22Rv1 (cell line): ENCODE data around the gene CASP5.
"Not testable (repeated sequence)": the region's sequence is repeated elsewhere in the genome, so short reads cannot be mapped to it uniquely, and the experiment has no call there.

ENCODE experiments used
- H3K27ac ChIP-seq: fragments of 450-650 bp; 2 replicates; pipeline ENCODE4 v1.5.1; 2017
- CTCF ChIP-seq: fragments of 450-650 bp; IDR thresholded peaks from 2 replicates; pipeline ENCODE4 v1.5.1; 2017; ENCODE audit warnings: mild to moderate bottlenecking
- ZFX ChIP-seq: fragments of 450-650 bp; IDR thresholded peaks from 2 replicates; pipeline ENCODE4 v1.6.1; 2017; ENCODE audit warnings: antibody characterized with exemption, borderline replicate concordance

Gene CASP5

DNA sequence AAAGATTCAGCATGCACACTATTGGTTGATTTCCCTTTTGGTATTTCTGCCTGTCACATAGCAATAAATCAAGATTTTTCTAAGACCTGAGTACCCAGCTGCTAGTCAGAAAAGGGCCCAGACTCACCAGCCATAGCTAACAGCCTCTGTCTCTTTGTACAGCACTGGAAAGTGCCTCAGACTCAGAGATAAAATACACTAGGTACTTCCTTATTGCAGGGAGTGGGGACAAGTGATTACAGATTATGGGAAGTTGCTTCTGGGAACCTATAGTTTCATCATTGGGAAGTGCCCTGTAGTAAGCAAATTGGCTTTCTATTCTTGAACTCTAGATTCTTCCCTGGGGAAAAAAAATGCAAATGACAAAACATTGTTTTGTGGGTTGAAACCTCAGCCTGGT is at the start of gene CASP5:
Gene CASP5 (minus strand): TSS at position 166 of the 400 bp plus-strand sequence. CDS start 32 bp downstream, at position 134.
- H3K27ac ChIP-seq = no peak within 1 kb of the TSS

GRCh38 chr11:105072080-105072479 is 49.1 kb upstream of the CASP5 start:
- H3K27ac ChIP-seq = not testable (repeated sequence)

More for the DNA sequence above, at the start of gene CASP5:
- TF ChIP-seq ZFX (no peak), CTCF (no peak)

GRCh38 chr11:105071089-105071732 is 48.2 kb upstream of the CASP5 start:
- TF ChIP-seq ZFX (no peak), CTCF (no peak)
- H3K27ac ChIP-seq = no peak overlapping the region

GRCh38 chr11:105070306-105070705 is 47.3 kb upstream of the CASP5 start:
- H3K27ac ChIP-seq = no peak overlapping the region
- no peak for TF ChIP-seq CTCF
- no peak for TF ChIP-seq ZFX

GRCh38 chr11:105069749-105070148 is 46.8 kb upstream of the CASP5 start:
- not testable (repeated sequence) for H3K27ac ChIP-seq

DNA sequence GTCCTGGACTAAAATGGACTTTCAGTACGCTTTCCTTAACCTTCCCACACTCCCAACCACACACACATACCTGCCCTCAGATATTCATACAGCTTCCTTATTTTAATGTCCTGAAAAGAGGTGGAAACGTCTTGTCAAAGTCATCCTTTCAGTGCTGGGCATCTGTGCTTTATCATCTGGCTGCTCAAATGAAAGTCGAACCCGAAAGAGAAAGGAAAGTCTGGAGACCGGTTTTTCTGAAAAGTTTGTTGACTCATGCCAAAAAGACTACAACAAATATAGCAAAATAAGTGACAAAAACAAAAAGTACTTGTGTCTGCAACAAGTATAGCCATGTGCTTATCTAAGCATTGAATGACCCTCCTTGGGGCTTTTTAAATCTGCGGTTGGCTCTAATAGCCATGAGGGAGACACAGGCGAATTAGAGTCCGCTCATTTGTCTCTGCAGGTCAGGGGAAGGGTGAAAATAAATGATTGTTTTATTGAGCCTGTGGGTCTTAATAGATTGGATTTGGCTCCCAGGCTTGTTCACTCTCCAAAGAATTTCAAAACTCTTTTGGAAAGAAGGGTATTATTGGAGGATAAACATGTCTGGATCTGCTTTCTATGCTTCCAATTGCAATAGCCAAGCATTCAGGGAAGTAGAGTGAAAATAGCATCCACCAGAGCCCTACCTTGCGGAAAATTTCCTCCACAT is 40.4 kb upstream of the CASP5 start:
- not testable (repeated sequence) for H3K27ac ChIP-seq

DNA sequence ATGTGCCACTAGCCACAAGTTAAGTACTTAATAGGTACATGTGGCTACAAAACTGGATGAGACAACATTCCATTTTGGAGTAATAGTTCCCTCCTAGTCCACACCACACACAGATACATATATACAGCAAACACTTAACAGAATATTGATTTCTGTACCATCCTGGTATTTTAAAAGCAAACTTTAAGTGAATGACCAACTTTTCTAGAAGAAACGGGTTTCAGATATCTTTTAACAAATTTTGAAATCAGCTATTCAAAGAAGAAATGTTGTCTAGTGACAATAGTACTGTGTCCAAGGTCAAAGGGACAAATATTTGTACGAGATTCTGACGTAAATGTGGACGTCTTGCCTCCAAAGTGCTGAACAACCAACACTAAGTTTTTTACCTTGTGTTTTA is 34.5 kb upstream of the CASP5 start:
- no peak overlapping the region for H3K27ac ChIP-seq
- TF ChIP-seq ZFX = no peak
- no peak for TF ChIP-seq CTCF

GRCh38 chr11:105056446-105056845 is 33.5 kb upstream of the CASP5 start:
- TF ChIP-seq CTCF = no peak
- TF ChIP-seq ZFX = no peak
- no peak overlapping the region for H3K27ac ChIP-seq
